Fibroblast of skin of scalp (primary cell): ENCODE results near the gene NAA10.

Experiments used
- DNase-seq: peaks from one replicate; pipeline ENCODE4 v3.0.0-alpha.2; 2013

NAA10 gene

GRCh38 chrX:153908219-153908860, 26.5 kb downstream of the NAA10 start:
- no peak for DNase-seq

- no peak for DNase-seq
Measured at GRCh38 chrX:153907456-153907855, 27.4 kb downstream of the NAA10 start.

GRCh38 chrX:153906126-153906917, 28.5 kb downstream of the NAA10 start:
- no peak for DNase-seq

GRCh38 chrX:153905481-153906095, 29.2 kb downstream of the NAA10 start:
- no peak for DNase-seq

GRCh38 chrX:153903991-153904957, 30.6 kb downstream of the NAA10 start, which contains the start of gene AVPR2:
TSS of gene AVPR2 (plus strand) at chrX:153904673. CDS start at chrX:153905146, 473 bp downstream.
- no peak for DNase-seq

GRCh38 chrX:153903238-153903980, 31.4 kb downstream of the NAA10 start:
- no peak for DNase-seq

GRCh38 chrX:153902385-153902784, 32.5 kb downstream of the NAA10 start:
- no peak for DNase-seq

GRCh38 chrX:153901753-153902140, 33.1 kb downstream of the NAA10 start:
- no peak for DNase-seq

GRCh38 chrX:153900831-153901752, 33.7 kb downstream of the NAA10 start:
- DNase-seq = peak; percentile 87

GRCh38 chrX:153897899-153898298, 36.9 kb downstream of the NAA10 start:
- no peak for DNase-seq

GRCh38 chrX:153889123-153889522, 45.7 kb downstream of the NAA10 start:
- DNase-seq = no peak

GRCh38 chrX:153888344-153888743, 46.5 kb downstream of the NAA10 start:
- no peak for DNase-seq

- DNase-seq = no peak
Measured at GRCh38 chrX:153887385-153887784, 47.5 kb downstream of the NAA10 start.

GRCh38 chrX:153886915-153887314, 47.9 kb downstream of the NAA10 start:
- no peak for DNase-seq

GRCh38 chrX:153885968-153886903, 48.6 kb downstream of the NAA10 start, which contains the start of gene L1CAM:
TSS of gene L1CAM (minus strand) at chrX:153886173. CDS start at chrX:153875836, 10,337 bp downstream.
- no peak for DNase-seq

- no peak for DNase-seq
Measured at GRCh38 chrX:153885208-153885787, 49.5 kb downstream of the NAA10 start.

- no peak for DNase-seq
Measured at GRCh38 chrX:153884590-153884989, 50.2 kb downstream of the NAA10 start.

- DNase-seq = no peak
Measured at GRCh38 chrX:153884136-153884535, 50.7 kb downstream of the NAA10 start.
